CD4-positive, alpha-beta T cell treated with Interleukin-21 for 1 hour (primary cell): Measurements from ENCODE around the gene MB.

Experiments used
- DNase-seq: peaks from one replicate; pipeline ENCODE4 v3.0.0-alpha.2; 2020

Gene MB

GRCh38 chr22:35614404-35614803 lies 2.7 kb downstream of the MB start:
- no peak for DNase-seq

GRCh38 chr22:35612903-35613302 lies 4.2 kb downstream of the MB start:
- DNase-seq: no peak

- no peak for DNase-seq
Measured at GRCh38 chr22:35611891-35612576, 5.1 kb downstream of the MB start.

GRCh38 chr22:35611200-35611890 lies 5.8 kb downstream of the MB start:
- DNase-seq: no peak

GRCh38 chr22:35610741-35611140 lies 6.4 kb downstream of the MB start:
- DNase-seq: no peak

GRCh38 chr22:35609761-35610160 lies 7.4 kb downstream of the MB start:
- no peak for DNase-seq

GRCh38 chr22:35609261-35609660 lies 7.9 kb downstream of the MB start:
- no peak for DNase-seq

GRCh38 chr22:35608088-35608487 lies 9.0 kb downstream of the MB start:
- no peak for DNase-seq

GRCh38 chr22:35606916-35607315 lies 10.2 kb downstream of the MB start:
- no peak for DNase-seq

- no peak for DNase-seq
Measured at GRCh38 chr22:35605851-35606481, 11.2 kb downstream of the MB start.

- no peak for DNase-seq
Measured at GRCh38 chr22:35605369-35605680, 11.8 kb downstream of the MB start.

GRCh38 chr22:35604621-35605368 lies 12.3 kb downstream of the MB start:
- no peak for DNase-seq

GRCh38 chr22:35601743-35602615 lies 15.2 kb downstream of the MB start:
- DNase-seq: peak; percentile 23

GRCh38 chr22:35601013-35601580 lies 16.0 kb downstream of the MB start:
- no peak for DNase-seq

- DNase-seq: no peak
Measured at GRCh38 chr22:35600476-35600875, 16.7 kb downstream of the MB start.

- DNase-seq: no peak
Measured at GRCh38 chr22:35599364-35599763, 17.8 kb downstream of the MB start.

- DNase-seq: no peak
Measured at GRCh38 chr22:35598396-35598710, 18.8 kb downstream of the MB start.

- no peak for DNase-seq
Measured at GRCh38 chr22:35597692-35598395, 19.3 kb downstream of the MB start.

- no peak for DNase-seq
Measured at GRCh38 chr22:35596821-35597220, 20.3 kb downstream of the MB start.

GRCh38 chr22:35594686-35595085 lies 22.4 kb downstream of the MB start:
- no peak for DNase-seq

GRCh38 chr22:35593891-35594470 lies 23.1 kb downstream of the MB start:
- DNase-seq: no peak
